Measurements from ENCODE around the gene SCO2. TPM values are rescaled to one million over a fixed set of nuclear protein-coding genes. Genes with fewer than 3 reads are reported as not detected.

Gene SCO2
- total and polyA plus RNA-seq, 5 donors from 2014 or later: 6.4 to 14.6 (median 8.2) TPM

DNA sequence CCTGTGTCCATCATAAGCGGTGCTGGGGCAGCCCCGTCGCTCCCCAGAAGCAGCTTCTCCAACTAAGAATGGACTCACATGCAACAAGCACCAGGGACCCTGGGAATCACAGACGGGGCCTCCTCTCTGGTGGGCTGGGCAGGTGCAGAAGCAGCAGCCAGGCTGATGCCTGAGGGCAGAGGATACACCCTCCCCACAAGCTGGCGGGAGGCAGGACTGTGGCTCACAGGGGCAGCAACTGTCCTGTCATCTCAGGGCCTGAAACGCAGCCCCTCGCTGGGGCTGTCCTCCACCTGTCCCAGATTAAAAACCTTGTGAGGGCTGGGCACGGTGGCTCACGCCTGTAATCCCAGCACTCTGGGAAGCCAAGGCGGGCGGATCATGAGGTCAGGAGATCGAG lies 47.5 kb downstream of the SCO2 start:
- no peaks in the 10 kb centered on the region for H3K9me3 Mint-ChIP-seq
- no peak overlapping the region for H3K27ac ChIP-seq (ENCODE audit: insufficient read depth, low read length, poor library complexity, severe bottlenecking)
- peaks cover 5% of the 10 kb centered on the region for H3K36me3 Mint-ChIP-seq
- H3K4me1 Mint-ChIP-seq: peaks cover 0 to 30% (median 15%) of the 10 kb centered on the region in 4 donors
- ATAC-seq (ENCODE audit: low read depth in 2 of 2): no peak
- no peaks in the 10 kb centered on the region for H3K27me3 ChIP-seq (ENCODE audit: control insufficient read depth, insufficient read depth, low read length)
- peaks cover 39% of the 10 kb centered on the region for H3K4me1 ChIP-seq (ENCODE audit: control insufficient read depth, insufficient read depth, low read length, poor library complexity, severe bottlenecking)
- H3K27me3 Mint-ChIP-seq: peaks cover 21% of the 10 kb centered on the region
- no peak overlapping the region for H3K27ac Mint-ChIP-seq
- H3K4me3 Mint-ChIP-seq: peak overlapping the region in 3 of 4 donors; percentile 33 to 81 (median 61)
- DNase-seq: no peak
- no peaks in the 10 kb centered on the region for H3K9me3 ChIP-seq (ENCODE audit: control insufficient read depth in 2 of 2, low read length in 2 of 2)
- no peak overlapping the region for H3K4me3 ChIP-seq (ENCODE audit: low read depth, low read length)
- H3K36me3 ChIP-seq (ENCODE audit: control insufficient read depth, insufficient read depth, low read length): no peaks in the 10 kb centered on the region

DNA sequence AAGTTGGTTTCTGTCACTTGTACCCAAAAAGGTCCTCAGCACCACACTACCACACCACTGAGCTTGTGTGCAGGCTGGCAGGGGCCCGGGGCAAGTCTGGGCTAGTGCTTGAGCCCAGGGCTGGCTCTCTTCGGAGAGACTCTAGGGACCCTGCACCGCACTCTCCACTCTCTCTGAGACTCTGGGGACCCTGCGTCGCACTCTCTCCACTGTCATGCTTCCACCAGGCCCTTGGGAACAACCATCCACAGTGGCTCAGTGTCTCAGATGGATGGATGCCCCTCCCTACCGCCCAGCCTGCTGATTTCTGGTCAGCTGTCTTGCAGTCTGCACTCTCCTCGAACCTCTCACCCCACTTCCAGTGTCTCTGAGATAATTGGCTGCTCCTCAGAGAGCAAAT lies 48.5 kb downstream of the SCO2 start:
- DNase-seq (no peak), ATAC-seq (ENCODE audit: low read depth in 2 of 2) (no peak)
- Histone ChIP-seq H3K27me3 (ENCODE audit: control insufficient read depth, insufficient read depth, low read length) (no peaks in the 10 kb centered on the region), H3K27ac (ENCODE audit: insufficient read depth, low read length, poor library complexity, severe bottlenecking) (no peak overlapping the region), H3K36me3 (ENCODE audit: control insufficient read depth, insufficient read depth, low read length) (no peaks in the 10 kb centered on the region), H3K4me3 (ENCODE audit: low read depth, low read length) (no peak overlapping the region), H3K9me3 (ENCODE audit: control insufficient read depth in 2 of 2, low read length in 2 of 2) (no peaks in the 10 kb centered on the region), H3K4me1 (ENCODE audit: control insufficient read depth, insufficient read depth, low read length, poor library complexity, severe bottlenecking) (peaks cover 41% of the 10 kb centered on the region)
- H3K9me3 Mint-ChIP-seq: no peaks in the 10 kb centered on the region
- H3K27ac Mint-ChIP-seq: peak overlapping the region; percentile 36 to 82 (median 72)
- H3K4me1 Mint-ChIP-seq: peaks cover 0 to 39% (median 23%) of the 10 kb centered on the region in 4 donors
- peaks cover 21% of the 10 kb centered on the region for H3K27me3 Mint-ChIP-seq
- peaks cover 5% of the 10 kb centered on the region for H3K36me3 Mint-ChIP-seq
- peak overlapping the region; percentile 76 to 91 (median 80) for H3K4me3 Mint-ChIP-seq

DNA sequence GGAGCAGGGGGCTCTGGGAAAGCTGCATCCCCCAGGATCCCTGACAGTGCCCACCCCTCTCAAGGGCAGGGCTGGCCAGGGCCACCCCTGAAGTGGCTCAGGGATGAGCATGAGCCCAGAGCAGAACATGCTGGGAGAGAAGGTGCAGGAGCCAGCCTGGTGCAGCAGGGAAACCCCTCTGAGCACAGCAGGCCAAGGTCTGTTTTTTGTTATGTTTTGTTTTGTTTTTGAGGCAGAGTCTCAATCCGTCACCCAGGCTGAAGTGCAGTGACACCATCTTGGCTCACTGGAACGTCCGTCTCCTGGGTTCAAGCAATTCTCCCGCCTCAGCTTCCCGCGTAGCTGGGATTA lies 49.8 kb downstream of the SCO2 start:
- Mint-ChIP-seq H3K27me3 (peaks cover 19% of the 10 kb centered on the region), H3K9me3 (no peaks in the 10 kb centered on the region), H3K4me3 (peak overlapping the region; percentile 76 to 91 (median 80)), H3K4me1 (peaks cover 0 to 51% (median 28%) of the 10 kb centered on the region in 4 donors), H3K36me3 (peaks cover 5% of the 10 kb centered on the region), H3K27ac (peak overlapping the region; percentile 20 to 84 (median 72))
- ATAC-seq (ENCODE audit: low read depth in 2 of 2): no peak
- no peaks in the 10 kb centered on the region for H3K9me3 ChIP-seq (ENCODE audit: control insufficient read depth in 2 of 2, low read length in 2 of 2)
- peaks cover 43% of the 10 kb centered on the region for H3K4me1 ChIP-seq (ENCODE audit: control insufficient read depth, insufficient read depth, low read length, poor library complexity, severe bottlenecking)
- no peak overlapping the region for H3K4me3 ChIP-seq (ENCODE audit: low read depth, low read length)
- DNase-seq: no peak
- H3K27me3 ChIP-seq (ENCODE audit: control insufficient read depth, insufficient read depth, low read length): no peaks in the 10 kb centered on the region
- no peak overlapping the region for H3K27ac ChIP-seq (ENCODE audit: insufficient read depth, low read length, poor library complexity, severe bottlenecking)
- no peaks in the 10 kb centered on the region for H3K36me3 ChIP-seq (ENCODE audit: control insufficient read depth, insufficient read depth, low read length)

DNA sequence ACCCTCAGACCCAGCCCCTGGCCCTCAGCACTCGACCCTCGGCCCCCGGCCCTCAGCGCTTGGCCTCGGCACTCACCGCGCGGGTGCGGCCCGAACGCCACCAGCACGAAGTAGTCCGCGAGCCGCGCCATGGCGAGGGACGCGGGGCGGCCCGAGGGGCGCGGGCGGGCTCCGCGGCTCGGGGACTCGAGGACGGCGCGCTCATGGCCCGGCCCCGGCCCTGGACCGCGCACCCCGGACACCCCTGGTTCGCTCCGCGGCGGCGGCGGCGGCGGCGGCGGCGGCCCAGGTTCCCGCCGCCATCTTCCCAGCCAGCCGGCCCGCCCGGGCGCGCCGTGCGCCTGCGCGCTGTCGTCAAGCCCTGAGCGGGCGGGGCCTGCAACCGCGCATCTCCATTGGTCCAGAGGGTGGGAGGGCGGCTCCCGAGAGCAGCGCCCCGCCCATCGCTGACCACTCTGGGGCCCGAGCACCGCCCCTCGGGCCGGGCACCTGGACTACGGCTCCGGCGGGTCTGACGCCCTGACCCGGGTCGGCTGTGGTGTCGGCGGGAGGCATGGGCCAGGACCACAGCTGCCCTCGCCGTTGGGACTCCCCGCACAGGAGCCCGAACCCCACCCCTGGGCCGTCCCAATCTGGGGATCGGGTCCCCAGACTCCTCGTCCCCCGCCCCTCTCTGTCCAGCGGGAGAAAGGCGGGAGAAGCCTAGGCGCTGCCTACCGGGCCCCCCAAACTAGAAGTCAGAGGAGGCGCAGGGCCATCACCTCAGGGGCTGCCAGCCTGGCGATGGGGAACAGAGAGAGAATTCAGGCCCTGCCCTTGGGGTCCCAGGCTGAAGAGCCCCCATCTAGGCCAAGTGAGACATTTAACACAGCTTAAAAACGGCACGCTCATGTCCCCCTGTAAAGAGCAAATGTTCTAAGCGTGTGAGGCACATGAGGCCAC lies 50.4 kb downstream of the SCO2 start, which contains the start of gene SBF1:
Gene SBF1, minus strand, starts transcription at position 326 of the 942 bp plus-strand sequence. Its CDS starts 195 bp downstream, at position 131.
- DNase-seq (peak; percentile 83 to 89 (median 84)), ATAC-seq (ENCODE audit: low read depth in 2 of 2) (peak; percentile 68 to 70)
- Histone ChIP-seq H3K36me3 (ENCODE audit: control insufficient read depth, insufficient read depth, low read length) (no peaks in the 10 kb centered on the region), H3K27ac (ENCODE audit: insufficient read depth, low read length, poor library complexity, severe bottlenecking) (peak within 1 kb of the TSS; percentile 86), H3K9me3 (ENCODE audit: control insufficient read depth in 2 of 2, low read length in 2 of 2) (no peaks in the 10 kb centered on the region), H3K27me3 (ENCODE audit: control insufficient read depth, insufficient read depth, low read length) (no peaks in the 10 kb centered on the region), H3K4me1 (ENCODE audit: control insufficient read depth, insufficient read depth, low read length, poor library complexity, severe bottlenecking) (peaks cover 50% of the 10 kb centered on the region), H3K4me3 (ENCODE audit: low read depth, low read length) (peak within 1 kb of the TSS; percentile 85)
- no peaks in the 10 kb centered on the region for H3K9me3 Mint-ChIP-seq
- H3K4me1 Mint-ChIP-seq: peaks cover 0 to 53% (median 30%) of the 10 kb centered on the region in 4 donors
- peak within 1 kb of the TSS; percentile 93 to 97 (median 97) for H3K27ac Mint-ChIP-seq
- peaks cover 12% of the 10 kb centered on the region for H3K27me3 Mint-ChIP-seq
- peaks cover 5% of the 10 kb centered on the region for H3K36me3 Mint-ChIP-seq
- peak within 1 kb of the TSS; percentile 95 to 98 (median 97) for H3K4me3 Mint-ChIP-seq

DNA sequence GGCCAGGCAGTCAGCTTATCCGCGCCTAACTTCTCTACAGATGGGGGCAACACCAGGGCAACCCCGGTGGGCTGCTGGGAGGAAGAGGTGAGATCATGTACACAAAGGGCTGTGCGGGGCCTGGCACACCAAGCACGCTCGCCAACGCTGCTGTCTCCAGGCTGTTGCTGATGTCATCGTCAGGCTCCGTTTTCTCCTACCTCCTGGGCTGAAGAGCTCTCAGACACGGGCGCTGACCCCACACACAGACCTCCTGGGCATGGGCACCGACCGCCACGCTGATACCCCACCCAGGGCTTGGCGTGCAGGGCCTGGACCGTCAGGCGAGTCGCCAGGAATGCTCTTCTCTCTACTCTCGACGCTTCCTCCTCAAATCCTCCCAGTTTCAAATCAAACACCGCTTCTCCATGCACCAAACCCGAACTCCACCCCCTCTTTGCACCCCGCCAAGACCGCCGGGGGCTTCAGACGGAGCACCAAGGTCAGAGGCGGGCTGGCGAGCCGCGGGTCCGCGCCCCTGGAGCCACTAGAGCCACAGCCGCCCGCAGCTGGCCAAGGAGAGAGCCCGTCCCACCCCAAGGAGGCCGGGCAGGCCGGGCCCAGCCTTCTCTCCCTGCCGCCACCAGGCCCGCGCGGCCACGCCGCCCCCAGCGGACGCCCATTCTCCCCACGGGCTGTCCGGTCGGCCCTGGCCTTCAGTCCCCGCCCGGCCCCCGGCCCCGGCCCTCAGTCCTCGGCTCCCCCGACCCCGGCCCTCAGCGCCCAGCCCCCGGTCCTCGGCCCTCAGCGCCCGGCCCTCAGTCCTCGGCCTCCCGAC lies 51.3 kb downstream of the SCO2 start:
- ATAC-seq (ENCODE audit: low read depth in 2 of 2) (no peak), DNase-seq (peak in 1 of 3 donors; percentile 49)
- Mint-ChIP-seq H3K27me3 (peaks cover 7% of the 10 kb centered on the region), H3K4me3 (peak overlapping the region; percentile 95 to 98 (median 97)), H3K27ac (peak overlapping the region; percentile 93 to 97 (median 97)), H3K9me3 (no peaks in the 10 kb centered on the region), H3K36me3 (peaks cover 5% of the 10 kb centered on the region), H3K4me1 (peaks cover 0 to 58% (median 31%) of the 10 kb centered on the region in 4 donors)
- no peaks in the 10 kb centered on the region for H3K27me3 ChIP-seq (ENCODE audit: control insufficient read depth, insufficient read depth, low read length)
- H3K9me3 ChIP-seq (ENCODE audit: control insufficient read depth in 2 of 2, low read length in 2 of 2): no peaks in the 10 kb centered on the region
- H3K36me3 ChIP-seq (ENCODE audit: control insufficient read depth, insufficient read depth, low read length): no peaks in the 10 kb centered on the region
- peaks cover 59% of the 10 kb centered on the region for H3K4me1 ChIP-seq (ENCODE audit: control insufficient read depth, insufficient read depth, low read length, poor library complexity, severe bottlenecking)
- peak overlapping the region; percentile 86 for H3K27ac ChIP-seq (ENCODE audit: insufficient read depth, low read length, poor library complexity, severe bottlenecking)
- peak overlapping the region; percentile 85 for H3K4me3 ChIP-seq (ENCODE audit: low read depth, low read length)

Other genes starting within 250 kb of the SCO2 start
- gene PLXNB2, start 218.0 kb downstream of the SCO2 start, total RNA-seq: 3.7 TPM
- gene PLXNB2, start 218.0 kb downstream of the SCO2 start, polyA plus RNA-seq: under 1 TPM in 3 of 4 donors, not detected in 1; 0.36 to 0.67 (median 0.42) TPM
- gene DENND6B, start 198.6 kb downstream of the SCO2 start, total RNA-seq: 2.1 TPM
- under 1 TPM; 0.48 to 0.69 (median 0.53) TPM for gene DENND6B, start 198.6 kb downstream of the SCO2 start, polyA plus RNA-seq
- 85.7 TPM for gene PPP6R2, start 182.3 kb downstream of the SCO2 start, total RNA-seq
- gene PPP6R2, start 182.3 kb downstream of the SCO2 start, polyA plus RNA-seq: 10 to 100 TPM; 15.9 to 19.4 (median 17.2) TPM
- 220 TPM for gene SBF1, start 50.6 kb downstream of the SCO2 start, total RNA-seq
- gene SBF1, start 50.6 kb downstream of the SCO2 start, polyA plus RNA-seq: 10 to 100 TPM; 16.2 to 29.7 (median 17.6) TPM
- 1.9 TPM for gene ADM2, start 44.1 kb downstream of the SCO2 start, total RNA-seq
- gene ADM2, start 44.1 kb downstream of the SCO2 start, polyA plus RNA-seq: under 1 TPM; 0.06 to 0.95 (median 0.28) TPM
- gene MIOX, start 38.7 kb downstream of the SCO2 start, total RNA-seq: not detected
- not detected for gene MIOX, start 38.7 kb downstream of the SCO2 start, polyA plus RNA-seq
- 113 TPM for gene LMF2, start 17.9 kb downstream of the SCO2 start, total RNA-seq
- gene LMF2, start 17.9 kb downstream of the SCO2 start, polyA plus RNA-seq: 10 to 100 TPM; 21.5 to 24.2 (median 21.7) TPM
- gene NCAPH2, start 17.4 kb downstream of the SCO2 start, total RNA-seq: 112 TPM
- gene NCAPH2, start 17.4 kb downstream of the SCO2 start, polyA plus RNA-seq: 10 to 100 TPM; 35.8 to 43.6 (median 39.8) TPM
- 46.9 TPM for gene TYMP, start 4.4 kb upstream of the SCO2 start, total RNA-seq
- gene TYMP, start 4.4 kb upstream of the SCO2 start, polyA plus RNA-seq: 10 to 100 TPM; 29.2 to 65.2 (median 44.4) TPM
- 5.9 TPM for gene KLHDC7B, start 20.3 kb upstream of the SCO2 start, total RNA-seq
- 10 to 100 TPM in 1 of 4 donors, 1 to 10 TPM in 3; 5.6 to 11.7 (median 8.4) TPM for gene KLHDC7B, start 20.3 kb upstream of the SCO2 start, polyA plus RNA-seq
- not detected for gene SYCE3, start 37.3 kb upstream of the SCO2 start, total RNA-seq
- gene SYCE3, start 37.3 kb upstream of the SCO2 start, polyA plus RNA-seq: not detected
- 71.8 TPM for gene CPT1B, start 52.8 kb upstream of the SCO2 start, total RNA-seq
- under 1 TPM in 3 of 4 donors, not detected in 1; 0.25 to 0.76 (median 0.27) TPM for gene CPT1B, start 52.8 kb upstream of the SCO2 start, polyA plus RNA-seq
- gene CHKB, start 57.3 kb upstream of the SCO2 start, total RNA-seq: 162 TPM
- 10 to 100 TPM; 39.8 to 51.7 (median 43.4) TPM for gene CHKB, start 57.3 kb upstream of the SCO2 start, polyA plus RNA-seq
- 0.30 TPM for gene MAPK8IP2, start 75.2 kb upstream of the SCO2 start, total RNA-seq
- not detected for gene MAPK8IP2, start 75.2 kb upstream of the SCO2 start, polyA plus RNA-seq
- gene ARSA, start 102.6 kb upstream of the SCO2 start, total RNA-seq: 81.3 TPM
- 10 to 100 TPM in 3 of 4 donors, 1 to 10 TPM in 1; 8.0 to 11.3 (median 10.5) TPM for gene ARSA, start 102.6 kb upstream of the SCO2 start, polyA plus RNA-seq
- 0.67 TPM for gene SHANK3, start 147.2 kb upstream of the SCO2 start, total RNA-seq
- gene SHANK3, start 147.2 kb upstream of the SCO2 start, polyA plus RNA-seq: not detected
- not detected for gene ACR, start 212.6 kb upstream of the SCO2 start, total RNA-seq
- gene ACR, start 212.6 kb upstream of the SCO2 start, polyA plus RNA-seq: not detected